Right kidney (tissue), 9 donors: ENCODE results near the gene ATXN3.

Source experiments
- DNase-seq: peaks from one replicate; pipeline ENCODE4 v3.0.0-alpha.2; 2016
- long read RNA-seq, 8 donors: transcript quantifications; one replicate each; lab custom pipeline, GENCODE V29; 2026

ATXN3 gene
- long read RNA-seq, donor 1, full-length matches to known transcripts: 1 of 1 reads
- long read RNA-seq, donor 1, partial matches to known transcripts: 0 of 1 reads
- long read RNA-seq, donor 1, other reads (novel, unspliced or antisense): 0 of 1 reads
- long read RNA-seq, donor 2, full-length matches to known transcripts: 7 of 7 reads
- long read RNA-seq, donor 2, partial matches to known transcripts: 0 of 7 reads
- long read RNA-seq, donor 2, other reads (novel, unspliced or antisense): 0 of 7 reads
- long read RNA-seq, donor 3, partial matches to known transcripts: 0 of 3 reads
- long read RNA-seq, donor 3, other reads (novel, unspliced or antisense): 0 of 3 reads
- long read RNA-seq, donor 4, full-length matches to known transcripts: 6 of 26 reads
- long read RNA-seq, donor 4, partial matches to known transcripts: 20 of 26 reads
- long read RNA-seq, donor 4, other reads (novel, unspliced or antisense): 0 of 26 reads
- long read RNA-seq, donor 5, full-length matches to known transcripts: 6 of 6 reads
- long read RNA-seq, donor 5, partial matches to known transcripts: 0 of 6 reads
- long read RNA-seq, donor 5, other reads (novel, unspliced or antisense): 0 of 6 reads
- long read RNA-seq, donor 6, full-length matches to known transcripts: 2 of 2 reads
- long read RNA-seq, donor 6, partial matches to known transcripts: 0 of 2 reads
- long read RNA-seq, donor 6, other reads (novel, unspliced or antisense): 0 of 2 reads
- long read RNA-seq, donor 7: 0 reads
- long read RNA-seq, donor 8, full-length matches to known transcripts: 4 of 4 reads
- long read RNA-seq, donor 8, partial matches to known transcripts: 0 of 4 reads
- long read RNA-seq, donor 8, other reads (novel, unspliced or antisense): 0 of 4 reads

DNA sequence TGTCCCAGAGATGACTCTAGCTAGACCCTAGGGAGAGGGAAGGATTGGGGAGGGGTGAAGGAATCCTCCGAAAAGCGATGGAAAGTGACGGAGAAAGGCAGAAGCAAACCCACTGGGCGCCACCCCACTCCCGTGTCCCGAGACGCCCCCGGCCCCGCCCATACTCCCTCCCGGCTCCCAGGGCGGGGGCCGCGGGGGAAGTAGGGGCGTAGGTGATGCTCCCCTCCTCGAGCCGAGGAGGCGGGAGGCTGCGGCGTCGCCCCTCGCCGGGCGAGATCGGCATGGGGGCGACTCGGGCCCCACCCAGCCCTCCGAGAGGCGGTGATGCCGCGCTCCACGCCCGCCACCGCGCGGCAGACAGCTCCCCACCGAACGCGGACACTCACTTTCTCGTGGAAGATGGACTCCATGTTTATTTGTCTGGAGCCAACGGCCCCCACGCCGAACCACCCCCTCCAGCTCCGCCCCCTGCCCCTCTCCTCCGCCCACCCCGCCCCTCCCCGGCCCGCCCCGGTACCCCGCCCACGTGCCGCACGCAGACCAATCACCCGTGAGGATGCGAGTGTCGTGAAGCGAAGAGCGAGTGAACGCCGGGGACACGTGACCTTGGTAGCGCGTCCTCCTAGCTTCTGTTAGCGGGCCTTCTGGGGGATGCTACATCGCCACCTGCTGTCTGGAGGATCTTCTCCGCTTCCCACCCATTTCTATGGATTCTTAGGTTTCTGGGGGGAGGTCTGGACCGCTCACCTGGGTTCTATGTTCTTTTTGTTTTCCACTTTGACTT is at the start of gene ATXN3:
Gene ATXN3 (minus strand): TSS at position 440 of the 784 bp plus-strand sequence. CDS start 30 bp downstream, at position 410.
- peak; percentile 98 for DNase-seq

GRCh38 chr14:92154283-92154942 is 48.0 kb upstream of the ATXN3 start:
- DNase-seq: no peak

GRCh38 chr14:92153581-92153980 is 47.2 kb upstream of the ATXN3 start:
- DNase-seq: no peak

- no peak for DNase-seq
Measured at GRCh38 chr14:92144708-92145107, 38.3 kb upstream of the ATXN3 start.

- DNase-seq: no peak
Measured at GRCh38 chr14:92143962-92144361, 37.6 kb upstream of the ATXN3 start.

DNA sequence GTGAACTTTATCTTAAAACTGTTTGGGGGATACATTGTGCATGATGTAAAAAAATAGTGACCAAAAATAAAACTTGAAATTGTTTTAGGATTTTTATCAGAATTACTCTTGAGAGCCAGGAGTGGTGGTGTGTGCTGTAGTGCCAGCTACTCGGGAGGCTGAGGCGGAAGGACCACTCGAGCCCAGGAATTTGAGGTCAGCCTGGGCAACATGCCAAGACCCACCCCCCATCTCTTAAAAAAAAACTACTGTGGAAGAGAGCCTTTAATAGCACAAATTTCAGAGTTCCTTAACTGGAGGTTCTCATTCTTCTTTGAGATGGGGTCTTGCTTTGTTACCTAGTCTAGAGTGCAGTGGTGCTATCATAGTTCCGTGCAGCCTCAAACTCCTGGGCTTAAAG is 36.9 kb upstream of the ATXN3 start:
- no peak for DNase-seq

GRCh38 chr14:92135269-92135668 is 28.9 kb upstream of the ATXN3 start:
- no peak for DNase-seq

DNA sequence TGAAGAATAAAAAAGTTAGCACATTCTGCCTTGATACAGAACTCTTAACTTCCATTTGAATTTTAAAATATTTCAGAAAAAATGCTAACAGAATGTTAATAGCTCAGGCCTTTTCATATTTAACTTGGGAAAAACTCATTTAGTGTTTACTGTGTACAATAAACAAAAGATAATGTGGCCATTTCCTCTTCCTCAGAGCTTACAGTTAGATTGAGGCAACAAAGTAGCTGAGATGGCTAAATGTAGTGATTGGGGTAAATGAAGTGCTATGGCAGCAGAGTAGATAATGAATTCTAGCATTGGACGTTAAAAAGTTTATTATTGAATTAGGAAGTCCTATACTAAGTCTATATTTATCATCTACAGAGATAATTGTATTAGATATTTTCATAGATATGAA is 28.1 kb upstream of the ATXN3 start:
- no peak for DNase-seq

GRCh38 chr14:92122761-92123160 is 16.4 kb upstream of the ATXN3 start:
- no peak for DNase-seq

DNA sequence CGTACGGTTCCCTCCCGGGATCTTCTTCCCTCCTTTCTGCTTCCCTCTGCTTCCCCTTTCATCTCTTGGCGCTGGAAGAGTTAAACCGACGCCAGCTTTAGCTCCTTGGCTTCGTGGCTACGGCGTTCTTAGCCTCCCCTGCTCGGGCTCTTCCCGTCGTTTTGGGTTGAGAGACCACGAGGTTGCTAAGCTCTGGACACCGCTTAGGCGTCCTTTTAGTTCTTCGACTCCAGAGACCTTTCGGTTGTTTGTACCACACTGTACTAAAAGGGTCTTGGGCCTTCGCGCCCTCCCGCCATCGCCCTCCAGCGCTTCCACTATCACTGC is 15.9 kb upstream of the ATXN3 start:
- DNase-seq: no peak

DNA sequence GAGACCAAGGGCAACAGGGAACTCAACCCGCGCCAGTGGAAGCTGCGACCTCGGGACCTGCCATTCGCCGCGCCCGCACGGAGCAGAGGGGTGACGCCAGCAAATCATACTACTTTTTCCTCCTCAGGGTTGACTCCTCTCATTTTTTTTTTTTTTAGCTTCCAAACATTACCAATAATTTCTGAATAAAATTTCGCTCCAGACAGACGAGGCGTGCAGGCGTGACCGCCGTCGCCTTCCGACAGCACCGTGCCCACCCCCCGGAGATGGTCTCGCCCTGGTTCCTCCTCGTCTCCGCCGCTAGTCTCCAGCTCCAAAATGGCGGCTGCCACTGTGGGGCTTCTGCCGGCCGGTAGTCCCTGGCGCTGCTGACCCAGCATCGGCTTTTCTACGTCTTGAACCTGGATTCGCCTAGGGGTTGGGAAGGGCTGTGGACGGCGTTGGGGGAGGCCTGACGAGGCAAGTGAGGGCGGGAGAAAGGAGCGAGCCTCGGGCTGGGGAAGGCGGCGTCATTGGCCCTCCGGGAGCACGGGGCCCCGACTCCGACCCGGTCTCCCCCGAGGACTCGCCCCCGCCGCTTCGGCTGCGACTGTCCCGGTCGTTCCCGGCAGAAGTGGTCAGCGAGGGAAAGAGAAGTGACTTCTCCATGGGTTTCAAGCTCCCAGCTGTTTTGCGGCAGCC is 15.4 kb upstream of the ATXN3 start, which contains the start of the genes CPSF2 and NDUFB1:
Gene CPSF2 (plus strand): TSS at position 300 of the 681 bp plus-strand sequence. CDS start 9,016 bp downstream, outside the sequence.
Gene NDUFB1 (minus strand): TSS at position 37 of the 681 bp plus-strand sequence. CDS start 4,069 bp downstream, outside the sequence.
- DNase-seq: peak; percentile 100

GRCh38 chr14:92121207-92121669 is 14.9 kb upstream of the ATXN3 start:
- DNase-seq: no peak

GRCh38 chr14:92109490-92109889 is 3.1 kb upstream of the ATXN3 start:
- DNase-seq: no peak

- DNase-seq: peak; percentile 16
Measured at GRCh38 chr14:92108345-92109254, 2.2 kb upstream of the ATXN3 start.

DNA sequence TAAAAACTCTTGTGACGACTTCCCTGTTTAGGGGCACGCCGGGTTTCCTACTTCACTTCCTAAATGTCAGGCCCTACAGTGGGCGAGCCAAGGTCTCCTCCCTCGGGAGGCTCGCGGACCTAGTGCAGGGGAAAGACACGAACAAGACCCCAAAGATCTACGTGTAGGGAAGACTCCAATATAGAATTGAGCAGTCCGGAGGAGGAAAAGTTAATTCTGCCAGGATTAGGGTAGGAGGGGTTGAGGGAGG is 564 bp downstream of the ATXN3 start:
- no peak for DNase-seq

- no peak for DNase-seq
Measured at GRCh38 chr14:92105073-92105892, 1.1 kb downstream of the ATXN3 start.

- no peak for DNase-seq
Measured at GRCh38 chr14:92103363-92103989, 2.9 kb downstream of the ATXN3 start.

DNA sequence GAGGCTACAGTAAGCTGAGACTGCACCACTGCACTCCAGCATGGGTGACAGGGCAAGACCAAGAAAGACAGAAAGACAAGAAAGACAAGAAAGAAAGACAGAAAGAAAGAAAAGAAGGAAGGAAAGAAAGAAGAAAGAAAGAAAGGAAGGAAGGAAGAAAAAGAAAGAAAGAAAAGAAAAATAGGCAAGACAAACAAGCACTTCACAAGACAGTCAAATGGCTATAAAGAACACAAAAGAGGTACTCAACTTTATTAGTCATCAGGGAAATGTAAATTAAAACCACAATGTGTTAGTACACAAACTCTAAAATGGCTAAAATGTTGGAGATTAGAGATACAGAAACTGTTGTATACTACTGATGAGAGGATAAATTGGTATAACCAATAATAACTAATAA is 6.6 kb downstream of the ATXN3 start:
- DNase-seq: no peak

GRCh38 chr14:92093320-92093719 is 13.1 kb downstream of the ATXN3 start:
- DNase-seq: no peak
